Pons (tissue), 1 donor: ENCODE data around the gene WBP1.
A peak's percentile ranks its signal among the peaks of the same experiment; 100 is the strongest.
"Not testable (repeated sequence)": the region's sequence is repeated elsewhere in the genome, so short reads cannot be mapped to it uniquely, and the experiment has no call there.

Experiments
- DNase-seq: peaks from one replicate; pipeline ENCODE4 v3.0.0-alpha.2; 2016; ENCODE audit warnings: low spot score

WBP1 gene

DNA sequence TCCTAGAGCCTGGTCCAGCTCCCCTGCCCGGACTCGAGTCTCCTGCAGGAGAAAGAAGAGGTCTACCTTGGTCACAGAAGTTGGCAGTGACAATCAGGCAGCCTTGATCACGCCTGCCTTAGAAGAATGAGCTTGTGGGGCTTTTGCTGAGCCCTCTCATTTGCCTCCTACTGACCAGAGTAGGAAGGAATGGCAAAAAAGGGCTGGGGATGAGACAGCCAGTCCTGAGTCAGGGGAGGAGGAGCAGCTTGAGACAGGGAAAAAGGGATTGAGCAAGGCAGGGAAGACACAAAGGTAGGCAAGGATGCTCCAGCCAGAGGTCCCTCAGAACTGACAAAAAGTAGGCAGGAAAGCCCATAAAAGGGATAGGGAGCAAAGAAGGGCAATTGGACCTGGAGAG, 30.7 kb upstream of the WBP1 start:
- DNase-seq, result no peak

DNA sequence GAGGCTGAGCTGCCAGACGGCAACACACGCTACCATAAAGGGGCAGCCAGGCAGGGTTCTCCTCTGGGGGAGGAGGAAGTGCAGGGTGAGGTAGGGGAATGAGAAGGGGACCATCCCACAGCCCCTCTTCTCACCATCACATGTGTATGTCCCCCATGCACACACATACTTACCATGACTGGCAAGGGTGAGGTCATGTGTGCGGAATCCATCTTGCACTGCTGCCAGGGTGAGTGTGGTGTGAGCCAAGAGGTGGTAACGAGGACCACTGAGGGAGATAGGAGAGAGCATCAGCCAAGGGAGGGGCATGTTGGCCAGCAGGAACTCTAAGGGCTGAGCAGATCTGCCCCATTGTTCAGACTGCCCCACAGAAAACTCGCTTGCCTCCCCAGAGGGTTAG, 29.6 kb upstream of the WBP1 start:
- no peak for DNase-seq

- DNase-seq, result no peak
Observed at GRCh38 chr2:74429487-74430451, 28.5 kb upstream of the WBP1 start.

GRCh38 chr2:74430502-74430901, 27.7 kb upstream of the WBP1 start:
- DNase-seq, result no peak

GRCh38 chr2:74436111-74436805, 22.0 kb upstream of the WBP1 start:
- no peak for DNase-seq

DNA sequence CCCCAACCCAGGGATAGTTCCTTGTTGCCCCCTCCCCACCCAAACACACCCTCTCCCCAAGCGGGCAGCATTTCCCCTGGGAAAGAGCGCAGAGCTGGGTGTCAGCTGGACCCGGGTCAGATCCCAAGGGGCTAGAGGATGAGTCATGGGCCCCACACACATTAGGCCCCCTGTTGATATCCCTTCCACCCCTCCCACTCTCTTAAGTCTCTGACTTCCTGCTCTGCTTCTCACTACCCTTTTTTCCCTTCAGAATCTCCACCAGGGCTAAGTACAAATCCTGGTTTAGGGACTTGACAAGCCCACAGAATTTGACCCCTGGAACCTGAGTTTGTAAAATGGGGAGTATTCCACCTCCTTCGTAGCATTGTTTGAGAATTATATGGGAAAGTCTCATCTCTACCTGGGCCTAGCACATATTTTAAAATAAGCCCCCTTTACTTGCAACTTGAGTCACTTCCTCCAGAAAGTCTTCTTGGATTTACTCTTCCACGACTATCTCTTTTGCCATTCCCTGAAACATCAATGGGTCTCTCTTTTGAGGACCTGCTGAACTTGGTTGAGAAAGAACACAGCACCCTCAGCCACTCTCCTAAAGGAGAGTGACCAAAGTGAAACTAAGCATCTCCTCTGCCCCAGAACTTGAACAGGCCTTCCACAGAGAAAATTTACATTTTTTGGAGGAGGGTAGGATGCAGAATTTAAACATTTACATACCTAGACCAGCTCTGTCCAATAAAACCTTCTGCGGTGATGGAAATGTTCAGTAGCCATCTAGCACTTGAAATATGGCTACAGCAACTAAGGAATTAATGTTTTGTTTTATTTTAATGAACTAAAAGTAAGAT, 21.2 kb upstream of the WBP1 start:
- no peak for DNase-seq

- DNase-seq, result no peak
Observed at GRCh38 chr2:74438248-74438647, 20.0 kb upstream of the WBP1 start.

DNA sequence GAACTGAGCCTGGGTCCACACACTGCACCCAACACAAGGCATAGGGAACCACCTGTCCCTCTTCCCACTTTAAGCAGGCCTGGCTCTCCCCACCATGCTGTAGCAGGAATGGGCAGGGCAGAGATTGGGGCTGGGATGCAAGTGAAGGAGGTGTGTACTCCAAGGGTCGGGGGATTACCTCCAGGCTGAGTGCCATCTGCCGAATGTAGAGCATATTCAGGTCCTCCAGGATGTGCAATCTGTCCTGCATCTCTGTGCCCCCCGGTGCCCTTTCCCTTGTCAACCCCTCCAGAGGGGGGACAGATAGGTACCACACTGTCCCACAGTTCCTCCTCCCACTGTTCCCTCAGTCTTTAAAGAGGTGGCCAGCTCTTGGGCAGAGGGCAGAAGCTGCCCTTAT, 18.9 kb upstream of the WBP1 start:
- DNase-seq, result no peak

DNA sequence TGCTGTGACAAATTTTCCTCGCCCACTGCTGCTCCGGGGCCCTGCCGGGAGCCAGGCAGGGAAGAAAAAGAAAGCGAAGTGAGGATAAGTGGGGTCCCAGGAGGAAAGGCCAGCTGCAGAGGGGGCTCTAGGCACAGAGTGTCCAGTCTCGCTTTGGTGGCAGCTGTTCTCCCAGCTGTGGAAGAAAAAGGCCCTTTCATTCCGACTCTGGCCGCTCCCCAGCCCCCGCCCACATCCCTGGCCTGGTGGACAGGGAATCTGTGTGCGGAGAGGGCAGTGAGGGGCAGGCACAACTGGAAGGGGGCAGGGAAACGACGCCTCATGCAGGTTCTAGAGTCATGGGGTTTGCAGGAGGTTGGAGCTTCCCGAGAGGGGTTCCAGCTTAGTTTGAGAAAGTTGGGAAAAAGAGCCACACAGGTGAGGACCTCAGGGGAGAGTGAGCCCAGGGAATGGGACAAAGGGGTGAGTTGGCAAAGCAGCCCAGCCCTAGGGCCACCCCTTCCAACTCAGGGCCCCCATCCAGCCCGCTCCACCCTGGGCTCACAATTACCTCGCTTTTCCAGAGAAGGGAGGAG, 18.3 kb upstream of the WBP1 start:
- peak; percentile 96 for DNase-seq

DNA sequence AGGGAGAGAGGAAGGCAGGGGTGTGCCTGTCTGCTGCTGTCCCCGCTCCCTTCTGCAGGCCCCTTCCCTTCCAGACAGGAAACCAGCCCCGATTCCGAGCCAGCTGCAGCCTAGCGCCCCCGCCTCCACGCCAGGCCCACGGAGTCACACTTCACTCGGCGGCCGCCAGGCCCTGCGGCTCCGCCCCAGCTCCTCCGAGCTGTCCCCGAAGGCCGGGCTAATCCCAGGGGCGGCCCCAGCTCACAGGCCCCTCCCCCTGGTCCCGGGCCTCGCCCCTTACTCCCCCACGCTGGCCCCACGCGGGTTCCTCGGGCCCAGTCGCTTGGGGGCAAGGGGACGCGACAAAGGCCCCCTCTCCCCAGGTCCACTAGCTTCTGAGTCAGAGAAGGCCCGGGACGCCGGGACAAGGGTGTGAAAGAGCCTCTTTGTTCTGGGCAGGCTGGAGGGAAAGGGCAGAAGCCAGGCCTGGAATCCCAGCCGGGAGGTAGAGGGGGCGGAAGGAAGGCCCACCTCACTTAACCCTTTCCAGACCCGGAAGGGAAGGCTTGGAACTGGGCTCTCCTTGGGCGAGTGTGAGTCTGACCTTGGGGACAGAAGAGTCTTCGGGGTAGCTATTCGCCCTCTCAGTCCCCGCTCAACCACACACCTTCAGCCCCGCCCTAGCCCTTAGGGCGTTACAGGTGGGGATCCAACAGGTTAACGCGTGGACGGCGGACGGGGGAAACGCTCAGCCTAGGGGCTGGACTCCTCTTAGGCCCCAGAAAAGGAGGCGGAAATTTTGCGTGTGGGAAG, 17.7 kb upstream of the WBP1 start:
- DNase-seq, result peak; percentile 92

DNA sequence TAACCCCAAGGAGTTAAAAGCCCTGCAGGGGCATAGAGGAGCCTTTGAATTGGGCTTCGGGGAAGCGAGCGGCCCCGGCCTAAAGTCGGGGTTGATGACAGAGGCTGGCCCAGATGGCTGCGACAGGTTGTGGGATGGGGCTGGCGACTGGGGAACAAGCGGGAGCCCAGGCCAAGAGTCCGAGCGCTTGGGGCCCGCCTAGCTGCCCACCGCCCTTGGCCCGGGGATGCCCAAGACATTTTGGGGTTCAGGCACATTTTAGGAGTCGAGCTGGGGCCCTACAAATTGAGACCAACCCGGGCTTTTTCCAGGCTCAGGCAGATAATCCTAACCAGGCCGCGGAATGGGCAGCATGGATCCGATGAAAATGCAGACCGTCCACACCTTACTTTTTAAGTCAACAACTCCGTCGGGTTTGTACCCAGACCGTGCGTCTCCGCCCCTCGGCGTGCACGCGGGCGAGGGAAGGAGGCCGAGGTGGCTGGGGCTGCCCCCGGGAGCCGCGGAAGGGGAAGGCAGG, 17.0 kb upstream of the WBP1 start:
- DNase-seq, result no peak

- no peak for DNase-seq
Observed at GRCh38 chr2:74441690-74442482, 16.4 kb upstream of the WBP1 start, which contains the start of gene RTKN. Gene RTKN, minus strand, starts transcription at chr2:74441937. Its CDS starts 121 bp downstream, at chr2:74441816.

DNA sequence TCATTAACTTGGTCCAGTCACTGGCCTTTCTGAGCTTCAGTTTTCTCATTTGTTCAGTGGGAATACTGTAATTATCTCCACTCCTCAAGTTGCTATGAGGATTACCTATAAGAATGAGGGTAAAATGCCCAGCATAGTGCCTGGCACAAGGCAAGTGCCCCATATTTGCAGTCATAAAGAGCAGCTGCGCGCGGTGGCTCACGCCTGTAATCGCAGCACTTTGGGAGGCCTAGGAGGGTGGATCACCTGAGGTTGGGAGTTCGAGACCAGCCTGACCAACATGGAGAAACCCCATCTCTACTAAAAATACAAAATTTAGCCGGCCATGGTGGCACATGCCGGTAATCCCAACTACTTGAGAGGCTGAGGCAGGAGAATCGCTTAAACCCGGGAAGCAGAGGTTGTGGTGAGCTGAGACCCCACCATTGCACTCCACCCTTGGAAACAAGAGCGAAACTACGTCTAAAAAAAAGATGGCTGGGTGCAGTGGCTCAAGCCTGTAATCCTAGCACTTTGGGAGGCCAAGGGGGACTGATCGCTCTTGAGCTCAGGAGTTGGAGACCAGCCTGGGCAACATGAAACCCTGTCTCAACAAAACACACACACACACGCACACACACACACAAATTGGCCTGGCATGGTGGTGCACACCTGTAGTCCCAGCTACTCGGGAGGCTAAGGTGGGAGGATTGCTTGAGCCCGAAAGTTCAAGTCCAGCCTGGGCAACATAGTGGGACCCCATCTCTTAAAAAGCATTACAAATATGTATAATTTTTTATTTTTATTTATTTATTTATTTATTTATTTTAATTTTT, 15.5 kb upstream of the WBP1 start:
- not testable (repeated sequence) for DNase-seq

DNA sequence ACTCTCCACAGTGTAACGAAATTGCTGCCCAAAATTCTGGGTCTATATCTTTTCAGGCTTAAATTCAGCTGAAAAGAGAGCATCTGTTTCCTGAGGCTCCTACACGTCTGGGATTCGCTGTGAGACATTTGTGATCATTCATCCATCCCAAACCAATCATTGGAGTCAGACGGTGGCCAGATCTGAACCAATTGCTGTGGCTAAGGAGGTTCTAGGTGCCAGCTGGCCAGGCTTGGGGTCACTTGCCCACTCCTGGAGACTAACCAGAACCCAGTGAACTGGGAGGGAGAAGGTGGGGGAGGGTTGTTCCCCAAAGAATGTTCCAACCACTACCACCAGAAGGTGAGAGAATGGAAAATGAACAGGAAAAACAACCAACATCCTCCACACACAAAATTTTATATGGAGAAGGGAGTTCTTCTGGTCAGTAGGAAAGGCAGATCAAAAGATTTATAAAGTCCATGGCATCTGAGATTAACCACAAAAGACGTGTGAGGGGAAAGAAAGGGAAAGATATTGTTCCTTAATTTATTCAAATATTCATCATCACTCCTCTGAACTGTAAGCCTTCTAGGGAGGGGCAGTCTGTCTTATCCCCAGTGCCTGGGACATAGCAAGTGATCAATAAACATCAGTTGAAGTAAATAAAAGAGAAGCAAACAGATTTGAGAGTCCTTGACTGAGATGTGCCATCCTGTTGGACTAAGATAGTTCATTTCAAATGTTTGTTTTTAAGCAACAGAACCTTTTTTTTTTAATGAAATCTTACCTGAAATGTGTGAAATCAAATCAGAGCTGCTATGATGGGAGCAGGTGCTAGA, 13.5 kb upstream of the WBP1 start:
- DNase-seq, result no peak

GRCh38 chr2:74447230-74447999, 10.8 kb upstream of the WBP1 start:
- DNase-seq, result no peak

DNA sequence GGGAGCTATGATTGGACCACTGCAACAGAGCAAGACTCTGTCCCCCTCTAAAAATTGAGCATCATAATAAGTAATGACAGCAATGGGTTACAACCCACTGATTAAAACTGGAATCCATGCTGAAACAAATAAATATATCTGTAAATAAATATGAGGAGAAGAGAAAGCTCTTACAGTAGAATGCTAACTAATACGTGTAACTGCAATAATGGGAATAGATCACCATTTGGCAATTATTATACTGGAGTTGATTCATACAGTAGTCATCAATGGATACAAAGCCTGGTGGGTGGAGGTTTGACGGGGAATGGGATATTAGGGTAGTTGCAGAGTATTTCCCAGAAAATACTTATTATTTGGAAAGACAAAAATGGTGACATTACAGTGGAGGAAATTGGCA, 9.5 kb upstream of the WBP1 start:
- no peak for DNase-seq

- DNase-seq, result no peak
Observed at GRCh38 chr2:74450570-74451190, 7.6 kb upstream of the WBP1 start.
